Activated T-helper 1 cell treated with anti-CD3 and anti-CD28 coated beads, Interleukin-2, amount 50 U/mL, for 16 hours (primary cell): ENCODE results near the gene KLK14.

ENCODE experiments used
- DNase-seq, 2 donors: peaks; one replicate each; pipeline ENCODE4 v3.0.0-alpha.2; 2020; ENCODE audit warnings: low read depth in 1 of 2, low spot score in 1 of 2

The KLK14 gene

GRCh38 chr19:51047031-51047335 lies 35.7 kb downstream of the KLK14 start:
- DNase-seq: no peak

- DNase-seq: no peak
Measured at GRCh38 chr19:51044327-51044726, 38.4 kb downstream of the KLK14 start.

GRCh38 chr19:51043497-51043896 lies 39.2 kb downstream of the KLK14 start:
- no peak for DNase-seq

GRCh38 chr19:51040151-51040550 lies 42.5 kb downstream of the KLK14 start:
- no peak for DNase-seq

GRCh38 chr19:51036519-51036918 lies 46.2 kb downstream of the KLK14 start:
- DNase-seq: no peak

GRCh38 chr19:51034704-51035103 lies 48.0 kb downstream of the KLK14 start, which contains the start of gene KLK12:
KLK12 (minus strand) TSS chr19:51035002; CDS start chr19:51034621, 381 bp downstream.
- no peak for DNase-seq

- no peak for DNase-seq
Measured at GRCh38 chr19:51031880-51032225, 50.8 kb downstream of the KLK14 start.

- DNase-seq: no peak
Measured at GRCh38 chr19:51031220-51031879, 51.3 kb downstream of the KLK14 start.

GRCh38 chr19:51030631-51031030 lies 52.1 kb downstream of the KLK14 start:
- DNase-seq: no peak

- no peak for DNase-seq
Measured at GRCh38 chr19:51029718-51030117, 53.0 kb downstream of the KLK14 start.
